ENCODE results near the gene TSPO.

TSPO gene

GRCh38 chr22:43205261-43205691, 53.9 kb downstream of the TSPO start:
- FAIRE-seq: no peak

GRCh38 chr22:43205748-43206508, 54.6 kb downstream of the TSPO start:
- no peak for FAIRE-seq

- FAIRE-seq: no peak
These were observed 55.3 kb downstream of the TSPO start for GRCh38 chr22:43206509-43207161.

GRCh38 chr22:43207386-43207785, 56.0 kb downstream of the TSPO start:
- no peak for FAIRE-seq

- no peak for FAIRE-seq
These were observed 56.7 kb downstream of the TSPO start for GRCh38 chr22:43207849-43208702.

GRCh38 chr22:43208703-43209522, 57.6 kb downstream of the TSPO start:
- FAIRE-seq: no peak

GRCh38 chr22:43209523-43209890, 58.1 kb downstream of the TSPO start:
- FAIRE-seq: no peak

- FAIRE-seq: no peak
These were observed 58.6 kb downstream of the TSPO start for GRCh38 chr22:43209971-43210370.

GRCh38 chr22:43210631-43211515, 59.5 kb downstream of the TSPO start:
- no peak for FAIRE-seq

- no peak for FAIRE-seq
These were observed 60.6 kb downstream of the TSPO start for GRCh38 chr22:43211941-43212433.

- no peak for FAIRE-seq
These were observed 61.1 kb downstream of the TSPO start for GRCh38 chr22:43212434-43212952.
